Spleen (tissue), 13 donors: ENCODE measurements around the gene GNL1. TPM values are rescaled to one million over a fixed set of nuclear protein-coding genes. Genes with fewer than 3 reads are reported as not detected.
A peak's percentile ranks its signal among the peaks of the same experiment; 100 is the strongest.

ENCODE experiments used
- DNase-seq: peaks from one replicate; pipeline ENCODE4 v3.0.0-alpha.2; 2020
- H3K27ac ChIP-seq, 8 donors: fragments of 200-600 bp; sonication (generic) in 7 of 8; 1 replicate in 4 of 8; 2 replicates in 4 of 8; pipeline versions ENCODE4 v1.5.0 to v1.8.0; 2016 to 2021; ENCODE audit warnings: inconsistent platforms in 4 of 8, mild to moderate bottlenecking in 4 of 8, moderate library complexity in 1 of 8
- H3K27me3 ChIP-seq, 7 donors: fragments of 200-600 bp; sonication (generic) in 6 of 7; replicated peaks in 1 of 7; 1 replicate in 4 of 7; 2 replicates in 3 of 7; pipeline versions ENCODE4 v1.5.0 to v1.8.0; 2016 to 2021; ENCODE audit warnings: inconsistent platforms in 3 of 7, mild to moderate bottlenecking in 1 of 7
- H3K36me3 ChIP-seq, 6 donors: fragments of 200-600 bp; sonication (generic) in 5 of 6; 1 replicate in 4 of 6; 2 replicates in 2 of 6; pipeline versions ENCODE4 v1.5.0 to v1.8.0; 2016 to 2021; ENCODE audit warnings: inconsistent platforms in 2 of 6
- H3K4me1 ChIP-seq, 6 donors: fragments of 200-600 bp; sonication (generic) in 5 of 6; 1 replicate in 3 of 6; 2 replicates in 3 of 6; pipeline versions ENCODE4 v1.5.0 to v1.8.0; 2016 to 2021; ENCODE audit warnings: inconsistent platforms in 3 of 6
- H3K4me3 ChIP-seq, 8 donors: fragments of 200-600 bp; sonication (generic) in 7 of 8; 1 replicate in 4 of 8; 2 replicates in 4 of 8; pipeline versions ENCODE4 v1.5.0 to v1.8.0; 2016 to 2021; ENCODE audit warnings: inconsistent platforms in 4 of 8, mild to moderate bottlenecking in 4 of 8, moderate library complexity in 2 of 8
- H3K9me3 ChIP-seq, 8 donors: fragments of 200-600 bp; sonication (generic) in 7 of 8; 1 replicate in 4 of 8; 2 replicates in 4 of 8; pipeline versions ENCODE4 v1.5.0 to v1.8.0; 2016 to 2021; ENCODE audit warnings: inconsistent platforms in 4 of 8
- CTCF ChIP-seq, 11 experiments: fragments of 200-600 bp in 7 of 11; fragments of 450-650 bp in 4 of 11; sonication (generic) in 4 of 11; IDR thresholded peaks in 8 of 11; conservative IDR thresholded peaks in 3 of 11; 1 replicate in 7 of 11; 2 replicates in 4 of 11; pipeline versions ENCODE4 v1.4.0 to v1.8.0; 2016 to 2021; ENCODE audit warnings: antibody characterized with exemption in 11 of 11, inconsistent platforms in 4 of 11, mild to moderate bottlenecking in 1 of 11
- POLR2A ChIP-seq, 3 donors: fragments of 450-650 bp; IDR thresholded peaks; one replicate each; pipeline ENCODE4 v1.5.1; 2017; ENCODE audit warnings: antibody characterized with exemption in 3 of 3, mild to moderate bottlenecking in 1 of 3
- POLR2AphosphoS5 ChIP-seq, 3 donors: sonication (generic); formaldehyde crosslinking; IDR thresholded peaks; one replicate each; pipeline ENCODE4 v1.5.1; 2017; ENCODE audit warnings: antibody characterized with exemption in 3 of 3
- WGBS, 5 donors: extraction: QIAGEN DNeasy Blood & Tissue Kit in 3 of 5; methylation state at CpG; one replicate each; pipeline versions ENCODE4 v1.1.5 to v1.1.7; 2013 to 2018; 5-methylcytosine and 5-hydroxymethylcytosine counted together
- intact Hi-C: fragments of 100-400 bp; cut with DNase I; formaldehyde crosslinking; loops from one replicate; pipeline ENCODE4 v1.15.0; 2023; ENCODE audit warnings: low total_unique reads
- long read RNA-seq, 2 donors: transcript quantifications; one replicate each; lab custom pipeline, GENCODE V29; 2026
- polyA plus RNA-seq, 3 donors: library from polyadenylated mRNA; stranded (reverse); fragments of 200-250 nt; gene quantifications; one replicate each; pipeline ENCODE4 v1.2.1, GENCODE V29; 2013
- total RNA-seq, 7 donors: library from RNA; depleted of rRNA in 3 of 7; stranded (reverse); fragments of >200 nt in 3 of 7; fragmentation: NEBNext Ultra II Directional in 4 of 7; extraction: Animal tissue kit (Norgen Biotek cat#: 25700) in 4 of 7; gene quantifications; one replicate each; pipeline versions ENCODE4 v1.1.0 to v1.2.1, GENCODE V29; 2016 to 2021
- donor health status: healthy with polysubstance abuse.
- donor health status: DM: no; HTN: no; CAD: no; lungs with moderate emphysema.
- donor health status: DM: no; HTN: no; CAD: no.
- donor health status: Bipolar disorder and iron deficiency.
- donor health status: healthy.
- donor health status: DM: no; HTN: no; CAD: no.
- donor health status: DM: yes; HTN: yes; CAD: no.

The GNL1 gene
- total RNA-seq (10 to 100 TPM; 28.0 to 84.6 (median 56.7) TPM), polyA plus RNA-seq (10 to 100 TPM; 40.3 to 55.6 (median 45.6) TPM)
- long read RNA-seq, donor 1, full-length matches to known transcripts = 3 of 15 reads
- long read RNA-seq, donor 1, partial matches to known transcripts = 12 of 15 reads
- long read RNA-seq, donor 1, other reads (novel, unspliced or antisense) = 0 of 15 reads
- long read RNA-seq, donor 2, full-length matches to known transcripts = 10 of 10 reads
- long read RNA-seq, donor 2, partial matches to known transcripts = 0 of 10 reads
- long read RNA-seq, donor 2, other reads (novel, unspliced or antisense) = 0 of 10 reads

- TF ChIP-seq CTCF (IDR thresholded peaks at IDR 0.05 in 8 of 11, conservative IDR thresholded peaks at IDR 0.05 in 3 of 11) (peak in 5 of 11 experiments; percentile 6 to 51 (median 30)), POLR2AphosphoS5 (IDR thresholded peaks at IDR 0.05) (peak; percentile 87 to 94 (median 92)), POLR2A (IDR thresholded peaks at IDR 0.05) (no peak)
- Histone ChIP-seq H3K9me3 (no peaks in the 10 kb centered on the region), H3K36me3 (peaks cover 0 to 55% (median 32%) of the 10 kb centered on the region in 6 donors), H3K4me1 (peaks cover 21 to 54% (median 35%) of the 10 kb centered on the region in 6 donors), H3K27me3 (no peaks in the 10 kb centered on the region), H3K4me3 (peak within 1 kb of the TSS; percentile 77 to 98 (median 90)), H3K27ac (peak within 1 kb of the TSS; percentile 98 to 100 (median 99))
- peak; percentile 99 for DNase-seq
- intact Hi-C loops = no loop called here
- WGBS, 5 donors = 0 to 2% (median 1%) methylated on average over 56 to 71 of the region's 71 CpGs
Observed at GRCh38 chr6:30556066-30556905, at the start of gene GNL1. GNL1 (minus strand) TSS chr6:30556489; CDS start chr6:30556203, 286 bp downstream.

- H3K27me3 ChIP-seq = no peaks in the 10 kb centered on the region
- intact Hi-C loops = no loop called here
- peaks cover 0 to 72% (median 11%) of the 10 kb centered on the region in 6 donors for H3K4me1 ChIP-seq
- no peak overlapping the region for H3K27ac ChIP-seq
- DNase-seq = no peak
- no peaks in the 10 kb centered on the region for H3K9me3 ChIP-seq
- peaks cover 23 to 96% (median 87%) of the 10 kb centered on the region in 6 donors for H3K36me3 ChIP-seq
- TF ChIP-seq POLR2AphosphoS5 (IDR thresholded peaks at IDR 0.05) (peak in 1 of 3 donors; percentile 13), POLR2A (IDR thresholded peaks at IDR 0.05) (no peak), CTCF (IDR thresholded peaks at IDR 0.05 in 8 of 11, conservative IDR thresholded peaks at IDR 0.05 in 3 of 11) (no peak)
- no peak overlapping the region for H3K4me3 ChIP-seq
- WGBS, 5 donors = 93 to 96% (median 95%) methylated on average over 13 of the region's 13 CpGs
Observed at GRCh38 chr6:30603961-30604360, 47.7 kb upstream of the GNL1 start.

- Histone ChIP-seq H3K9me3 (no peaks in the 10 kb centered on the region), H3K27me3 (no peaks in the 10 kb centered on the region), H3K36me3 (peaks cover 23 to 76% (median 68%) of the 10 kb centered on the region in 6 donors), H3K27ac (peak overlapping the region in 2 of 8 donors; percentile 1 to 21), H3K4me3 (no peak overlapping the region), H3K4me1 (peaks cover 0 to 64% (median 16%) of the 10 kb centered on the region in 6 donors)
- intact Hi-C loops = no loop called here
- TF ChIP-seq POLR2A (IDR thresholded peaks at IDR 0.05) (no peak), POLR2AphosphoS5 (IDR thresholded peaks at IDR 0.05) (peak; percentile 66 to 85 (median 72)), CTCF (IDR thresholded peaks at IDR 0.05 in 8 of 11, conservative IDR thresholded peaks at IDR 0.05 in 3 of 11) (no peak)
- DNase-seq = no peak
- WGBS, 5 donors = 90 to 93% (median 91%) methylated on average over 30 to 39 of the region's 39 CpGs
Observed at GRCh38 chr6:30601815-30602641, 45.7 kb upstream of the GNL1 start.
